DLD1 (cell line): ENCODE results near the gene HIF3A.
"Not testable (repeated sequence)": the region's sequence is repeated elsewhere in the genome, so short reads cannot be mapped to it uniquely, and the experiment has no call there.

Experiments used
- in situ Hi-C: cut with HindIII; loops from 2 replicates; pipeline ENCODE4 v1.10.0; 2017; ENCODE audit warnings: low sequenced_read_pairs

Gene HIF3A

GRCh38 chr19:46321653-46322052 is 24.8 kb downstream of the HIF3A start:
- in situ Hi-C loops = no loop called here

DNA sequence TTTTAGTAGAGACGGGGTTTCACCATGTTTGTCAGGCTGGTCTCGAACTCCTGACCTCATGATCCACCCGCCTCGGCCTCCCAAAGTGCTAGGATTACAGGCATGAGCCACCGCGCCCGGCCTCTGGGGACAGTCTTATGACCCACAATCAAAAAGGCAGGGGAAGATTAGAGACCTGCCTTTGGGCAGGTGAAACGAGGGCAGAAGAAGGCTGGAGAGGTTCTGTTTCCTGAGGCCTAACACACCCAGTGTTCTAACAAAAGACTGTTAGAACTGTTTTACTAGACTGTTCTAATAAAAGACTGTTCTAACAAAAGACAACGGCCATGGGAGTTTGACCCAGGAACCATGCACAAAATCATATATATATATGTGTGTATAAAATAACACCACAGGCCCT is 26.4 kb downstream of the HIF3A start:
- in situ Hi-C loops = not testable (repeated sequence)

DNA sequence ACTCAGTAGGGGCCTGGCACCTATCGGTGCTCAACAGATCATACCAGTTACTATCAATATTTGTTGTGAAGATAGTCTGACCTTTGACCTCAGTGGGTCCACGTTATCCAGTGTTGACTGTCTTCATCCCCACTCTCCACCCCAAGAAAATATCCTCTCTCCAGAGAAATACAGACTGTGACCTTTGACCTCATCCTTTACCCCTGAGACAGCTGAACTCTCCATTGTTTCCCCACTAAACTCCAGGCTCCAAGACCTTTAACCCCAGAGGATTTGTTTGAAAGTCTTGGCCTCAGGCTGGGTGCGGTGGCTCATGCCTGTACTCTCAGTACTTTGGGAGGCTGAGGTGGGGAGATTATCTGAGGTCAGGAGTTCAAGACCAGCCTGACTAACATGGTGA is 27.4 kb downstream of the HIF3A start:
- in situ Hi-C loops = no loop called here

DNA sequence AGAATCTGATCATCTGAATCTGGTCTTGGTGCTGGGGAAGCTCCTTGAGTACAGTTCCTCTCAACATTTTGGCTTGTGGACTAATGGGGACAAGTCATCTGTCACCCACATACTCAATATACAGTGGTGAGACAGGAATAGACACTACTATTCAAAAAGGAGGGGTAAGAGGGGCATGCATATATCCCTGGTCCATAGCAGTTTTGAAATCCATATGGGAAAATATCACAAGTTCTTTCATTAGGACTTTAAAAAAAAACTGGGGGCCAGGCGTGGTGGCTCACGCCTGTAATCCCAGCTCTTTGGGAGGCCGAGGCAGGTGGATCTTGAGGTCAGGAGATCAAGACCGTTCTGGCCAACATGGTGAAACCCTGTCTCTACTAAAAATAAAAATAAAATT is 29.8 kb downstream of the HIF3A start:
- in situ Hi-C loops = no loop called here

DNA sequence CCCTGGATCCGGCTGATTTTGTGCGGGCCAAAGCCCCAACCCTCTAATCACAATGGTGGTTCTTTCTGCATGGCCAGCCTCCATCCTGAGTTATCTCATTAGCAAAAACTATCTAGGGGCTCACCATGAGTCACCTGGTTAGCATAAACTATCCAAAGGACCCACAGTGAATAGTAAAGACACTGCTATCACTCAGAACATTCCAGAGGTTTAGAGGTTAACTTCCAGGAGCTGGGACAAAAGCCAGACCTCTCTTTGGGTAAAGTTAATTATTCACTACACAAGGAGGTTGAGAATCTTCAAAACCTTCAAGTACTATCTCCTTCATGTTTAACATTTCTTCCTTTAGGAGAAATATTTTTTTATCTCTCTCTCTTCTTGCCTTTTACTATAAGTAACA is 31.2 kb downstream of the HIF3A start:
- in situ Hi-C loops = no loop called here

GRCh38 chr19:46330319-46330918 is 33.6 kb downstream of the HIF3A start:
- in situ Hi-C loops = no loop called here

- in situ Hi-C loops = no loop called here
Observed at GRCh38 chr19:46337487-46337886, 40.6 kb downstream of the HIF3A start.

DNA sequence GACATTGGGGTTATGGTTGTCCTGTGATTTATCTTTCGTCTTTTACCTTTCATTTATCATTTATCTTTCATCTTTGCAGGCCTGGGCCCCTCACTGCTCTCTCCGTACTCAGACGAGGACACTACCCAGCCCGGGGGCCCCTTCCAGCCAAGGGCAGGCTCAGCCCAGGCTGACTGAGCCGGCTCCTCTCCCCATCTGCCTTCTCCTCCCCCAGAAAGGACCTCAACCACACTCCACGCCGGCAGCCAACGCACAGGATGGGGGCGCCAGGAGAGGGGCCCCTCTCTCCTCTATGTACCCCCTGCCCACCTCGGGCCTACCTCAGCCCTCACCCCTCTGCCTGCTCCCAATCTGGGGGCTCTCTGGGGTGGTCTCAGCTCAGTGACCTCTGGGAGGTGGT is 42.6 kb downstream of the HIF3A start:
- in situ Hi-C loops = no loop called here

- in situ Hi-C loops = no loop called here
Observed at GRCh38 chr19:46340051-46340659, 43.3 kb downstream of the HIF3A start.

- in situ Hi-C loops = no loop called here
Observed at GRCh38 chr19:46341937-46342336, 45.1 kb downstream of the HIF3A start.

- in situ Hi-C loops = no loop called here
Observed at GRCh38 chr19:46344363-46344762, 47.5 kb downstream of the HIF3A start.

GRCh38 chr19:46345157-46345556 is 48.3 kb downstream of the HIF3A start:
- in situ Hi-C loops = no loop called here

DNA sequence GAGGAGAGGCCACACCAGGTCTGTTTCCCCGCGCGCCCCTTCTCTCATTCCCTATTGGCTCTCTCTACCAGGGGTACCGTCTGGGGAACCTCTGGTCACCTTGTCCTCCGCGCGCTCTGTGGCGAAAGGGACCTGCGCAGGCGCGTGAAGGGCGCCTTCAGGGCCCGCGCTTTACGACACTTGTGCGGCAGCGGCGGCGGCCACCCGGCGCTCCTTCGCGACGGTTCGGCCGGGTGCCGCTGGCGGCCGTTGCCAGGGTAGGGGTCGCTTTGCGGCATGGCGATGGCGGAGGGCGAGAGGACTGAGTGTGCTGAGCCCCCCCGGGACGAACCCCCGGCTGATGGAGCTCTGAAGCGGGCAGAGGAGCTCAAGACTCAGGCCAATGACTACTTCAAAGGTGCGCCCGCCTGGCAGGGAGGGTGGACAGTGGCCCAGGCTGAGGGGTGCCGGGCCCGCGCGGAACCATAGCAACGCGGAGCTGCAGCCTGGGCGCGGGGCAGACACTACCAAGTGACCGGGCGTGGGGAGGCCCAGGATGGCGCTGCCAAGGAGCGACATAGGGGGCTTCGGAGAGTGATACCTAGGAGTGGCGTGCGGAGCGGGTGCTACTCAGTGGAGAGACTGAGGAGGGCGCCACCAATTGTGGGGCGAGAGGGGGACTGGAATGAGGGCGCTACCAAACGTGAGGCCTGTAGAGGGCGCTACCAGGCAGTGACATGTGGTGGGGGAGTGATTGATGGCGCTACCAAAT is 50.2 kb downstream of the HIF3A start, which contains the start of gene PPP5C:
Gene PPP5C (plus strand): TSS at position 267 of the 751 bp plus-strand sequence. CDS start 10 bp downstream, at position 277.
- in situ Hi-C loops = no loop called here

- in situ Hi-C loops = no loop called here
Observed at GRCh38 chr19:46347572-46347883, 50.7 kb downstream of the HIF3A start.

- in situ Hi-C loops = no loop called here
Observed at GRCh38 chr19:46347985-46348384, 51.1 kb downstream of the HIF3A start.

GRCh38 chr19:46349311-46349993 is 52.6 kb downstream of the HIF3A start:
- in situ Hi-C loops = no loop called here

GRCh38 chr19:46350029-46350757 is 53.4 kb downstream of the HIF3A start:
- in situ Hi-C loops = no loop called here

GRCh38 chr19:46350758-46351159 is 53.9 kb downstream of the HIF3A start:
- in situ Hi-C loops = no loop called here

- in situ Hi-C loops = no loop called here
Observed at GRCh38 chr19:46351241-46352041, 54.6 kb downstream of the HIF3A start.
